Measurements from ENCODE around the gene MRPL10.

GRCh38 chr17:47816947-47817346 lies 14.4 kb downstream of the MRPL10 start:
- TF ChIP-seq CTCF (conservative IDR thresholded peaks at IDR 0.05; ENCODE audit: low read depth in 2 of 2) (no peak), EZH2phosphoT487 (IDR thresholded peaks at IDR 0.05; ENCODE audit: unreplicated experiment) (no peak), EZH2 (IDR thresholded peaks at IDR 0.05; ENCODE audit: low read depth, unreplicated experiment) (no peak), REST (IDR thresholded peaks at IDR 0.05; ENCODE audit: unreplicated experiment) (no peak)

Measured in GM23338 (cell line).